Stomach (tissue), 4 donors: ENCODE results near the gene PAX5.

ENCODE experiments used
- POLR2A ChIP-seq, 4 donors: fragments of 450-650 bp; IDR thresholded peaks; one replicate each; pipeline ENCODE4 v1.6.1; 2016; ENCODE audit warnings: antibody characterized with exemption in 4 of 4, control low read depth in 2 of 4, mild to moderate bottlenecking in 1 of 4, moderate library complexity in 1 of 4
- TF ChIP-seq, protein P1 (sequence below), 7 experiments: fragments of 450-650 bp in 4 of 7; fragments of 200-600 bp in 3 of 7; sonication (generic) in 3 of 7; IDR thresholded peaks; one replicate each; pipeline ENCODE4 v1.5.1; 2016 to 2019; ENCODE audit warnings: antibody characterized with exemption in 7 of 7, control low read depth in 2 of 7, mild to moderate bottlenecking in 1 of 7

DNA sequence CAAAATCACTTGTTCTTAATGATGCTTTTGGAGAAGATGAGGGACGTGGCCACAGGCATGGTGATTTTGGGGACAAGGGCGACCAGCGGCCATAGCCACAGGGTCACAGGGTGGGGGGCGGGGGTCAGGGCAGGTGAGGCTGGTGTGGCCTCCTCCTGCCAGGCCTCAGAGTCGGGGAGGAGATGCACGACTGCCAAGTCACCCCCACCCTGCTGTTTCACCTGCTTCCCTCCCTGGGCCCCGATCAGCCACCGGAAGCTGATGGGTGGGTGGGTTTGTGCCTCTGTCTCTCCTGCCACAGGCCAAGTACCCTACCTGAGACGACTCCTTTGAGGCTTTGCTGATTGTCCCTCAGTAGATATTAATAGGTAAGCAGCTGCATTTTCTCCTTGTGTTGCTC lies 199.3 kb downstream of the PAX5 start:
- TF ChIP-seq POLR2A (IDR thresholded peaks at IDR 0.05): no peak
- TF ChIP-seq, protein P1, sequence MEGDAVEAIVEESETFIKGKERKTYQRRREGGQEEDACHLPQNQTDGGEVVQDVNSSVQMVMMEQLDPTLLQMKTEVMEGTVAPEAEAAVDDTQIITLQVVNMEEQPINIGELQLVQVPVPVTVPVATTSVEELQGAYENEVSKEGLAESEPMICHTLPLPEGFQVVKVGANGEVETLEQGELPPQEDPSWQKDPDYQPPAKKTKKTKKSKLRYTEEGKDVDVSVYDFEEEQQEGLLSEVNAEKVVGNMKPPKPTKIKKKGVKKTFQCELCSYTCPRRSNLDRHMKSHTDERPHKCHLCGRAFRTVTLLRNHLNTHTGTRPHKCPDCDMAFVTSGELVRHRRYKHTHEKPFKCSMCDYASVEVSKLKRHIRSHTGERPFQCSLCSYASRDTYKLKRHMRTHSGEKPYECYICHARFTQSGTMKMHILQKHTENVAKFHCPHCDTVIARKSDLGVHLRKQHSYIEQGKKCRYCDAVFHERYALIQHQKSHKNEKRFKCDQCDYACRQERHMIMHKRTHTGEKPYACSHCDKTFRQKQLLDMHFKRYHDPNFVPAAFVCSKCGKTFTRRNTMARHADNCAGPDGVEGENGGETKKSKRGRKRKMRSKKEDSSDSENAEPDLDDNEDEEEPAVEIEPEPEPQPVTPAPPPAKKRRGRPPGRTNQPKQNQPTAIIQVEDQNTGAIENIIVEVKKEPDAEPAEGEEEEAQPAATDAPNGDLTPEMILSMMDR (IDR thresholded peaks at IDR 0.05): no peak
